Stimulated activated CD4-positive, alpha-beta T cell treated with anti-CD3 and anti-CD28 coated beads, Interleukin-4, amount 100 ng/mL, for 24 hours (primary cell): Measurements from ENCODE around the gene ANKH.

Experiments
- DNase-seq: peaks from one replicate; pipeline ENCODE4 v3.0.0-alpha.2; 2020

Gene ANKH

DNA sequence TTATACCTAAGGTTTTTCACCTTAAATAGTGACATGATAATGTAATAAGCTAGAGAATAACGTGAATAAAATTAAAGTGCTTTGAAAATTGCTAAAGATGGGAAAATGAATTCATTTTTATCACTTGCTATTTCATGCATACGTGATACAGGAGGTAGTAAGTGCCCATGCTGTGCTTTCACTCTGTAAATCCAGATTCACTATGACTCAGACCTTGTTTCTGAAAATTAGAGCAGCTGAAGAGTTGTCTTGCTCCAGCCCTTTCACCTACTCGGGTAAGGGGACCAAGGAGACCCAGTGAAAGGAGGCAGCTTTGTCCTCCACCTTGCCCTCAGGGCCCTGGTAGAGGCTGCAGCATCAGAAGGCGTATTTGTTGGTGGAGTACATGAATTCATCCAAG lies 87.9 kb downstream of the ANKH start:
- DNase-seq = no peak

DNA sequence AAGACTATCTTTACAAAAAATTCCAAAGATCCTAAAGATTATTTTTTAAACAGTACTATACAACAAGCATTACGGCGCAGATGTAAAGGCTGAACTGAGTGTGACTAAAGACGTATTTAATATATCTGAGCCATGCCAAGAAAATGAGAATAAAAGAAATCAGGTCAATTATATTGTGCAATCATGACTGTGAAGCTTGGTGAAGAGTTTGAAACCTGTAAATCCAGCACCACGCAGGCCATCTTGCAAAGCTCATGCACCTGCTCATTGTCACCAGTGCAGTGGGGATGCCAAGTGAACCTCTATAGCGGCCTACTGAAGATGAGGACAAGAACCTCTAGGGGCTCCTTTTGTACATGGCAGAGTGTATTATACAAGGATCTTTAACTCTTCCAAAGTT lies 89.0 kb downstream of the ANKH start:
- DNase-seq = no peak

DNA sequence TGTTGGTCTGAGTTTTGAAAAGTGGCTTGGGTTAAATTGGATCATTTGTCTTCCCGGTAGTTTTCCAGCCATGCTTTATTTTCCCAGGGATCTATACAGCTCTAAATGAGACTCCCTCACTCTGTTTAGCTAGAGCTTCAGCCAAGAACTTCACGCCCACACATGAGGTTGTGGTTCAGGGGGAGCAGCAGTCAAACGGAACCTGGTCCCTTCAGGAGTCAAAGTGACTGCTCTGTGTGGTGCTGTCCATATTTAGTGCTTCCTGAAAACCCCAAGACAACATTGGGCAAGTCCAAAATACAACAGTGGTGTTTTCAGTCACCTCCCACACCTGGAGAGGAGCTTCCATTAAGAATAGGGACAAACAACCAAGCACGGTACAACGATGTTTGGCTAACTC lies 90.5 kb downstream of the ANKH start:
- DNase-seq = no peak

DNA sequence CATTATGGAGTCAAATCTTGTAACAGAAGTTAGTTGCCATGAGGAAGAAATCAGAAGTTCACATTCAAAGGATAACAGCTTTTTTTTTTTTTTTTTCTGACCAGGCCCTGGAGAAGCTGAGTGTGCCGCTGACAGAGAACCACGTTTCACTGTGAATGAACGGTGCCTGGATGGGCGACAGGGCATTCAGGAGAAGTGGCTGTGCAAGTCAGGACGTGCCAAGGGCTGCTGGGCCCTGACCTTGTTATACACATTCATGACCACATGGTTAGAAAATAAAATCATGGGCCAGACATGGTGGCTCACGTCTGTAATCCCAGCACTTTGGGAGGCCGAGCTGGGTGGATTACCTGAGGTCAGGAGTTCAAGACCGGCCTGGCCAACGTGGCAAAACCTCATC lies 91.6 kb downstream of the ANKH start:
- no peak for DNase-seq

DNA sequence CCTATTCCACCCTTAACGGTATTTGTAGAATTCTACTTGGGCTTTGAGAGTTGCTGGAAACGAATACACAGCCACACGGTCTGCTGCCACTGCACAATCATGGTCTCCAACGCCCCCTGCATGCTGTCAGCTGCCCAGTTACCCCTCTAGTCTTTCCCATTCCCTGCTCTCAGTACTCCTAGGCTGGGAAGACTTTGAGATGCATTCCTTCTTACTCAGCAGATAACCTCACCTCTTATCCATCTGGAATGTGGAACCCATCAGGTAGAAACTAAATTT lies 92.8 kb downstream of the ANKH start:
- no peak for DNase-seq

DNA sequence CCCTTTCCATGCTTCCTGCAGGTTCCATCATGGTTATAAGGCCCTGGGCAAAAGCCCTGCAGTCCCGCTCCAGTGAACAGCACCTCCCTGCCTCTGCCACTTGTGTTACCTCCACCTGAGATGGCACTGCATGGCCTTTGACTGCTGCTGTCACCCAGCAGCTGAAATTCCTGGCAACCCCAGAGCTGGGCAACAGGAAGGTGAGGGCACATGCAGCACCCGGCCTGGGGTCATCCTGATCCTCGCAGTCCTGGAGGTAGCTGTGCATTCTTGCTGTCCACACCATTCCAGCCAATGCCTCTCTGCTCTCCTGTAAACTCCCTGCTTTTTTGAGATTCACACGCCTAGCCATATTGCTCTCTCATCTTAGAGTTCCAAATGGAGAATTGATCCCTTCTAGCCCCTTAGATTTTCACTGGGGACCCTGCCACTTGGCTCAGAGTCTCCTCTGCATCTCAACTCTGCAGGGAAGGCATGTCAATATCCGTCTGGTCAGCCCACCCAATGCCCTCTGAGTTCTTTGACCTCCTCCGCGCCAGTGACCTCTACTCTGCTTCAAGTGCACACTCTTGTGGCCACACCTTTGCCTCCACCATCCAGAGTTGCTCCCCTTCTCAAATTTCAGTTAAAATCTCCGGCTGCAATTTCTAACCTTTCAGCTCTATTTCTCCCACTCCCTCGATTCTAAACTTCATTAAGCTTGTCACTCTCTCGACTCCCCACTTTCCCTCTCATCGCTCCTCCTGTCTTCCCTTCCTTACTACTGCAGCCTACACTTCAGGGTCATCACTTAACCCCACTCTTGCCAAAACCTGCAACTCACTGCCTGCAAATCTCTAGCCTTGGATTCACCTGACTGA lies 93.4 kb downstream of the ANKH start:
- DNase-seq = no peak

DNA sequence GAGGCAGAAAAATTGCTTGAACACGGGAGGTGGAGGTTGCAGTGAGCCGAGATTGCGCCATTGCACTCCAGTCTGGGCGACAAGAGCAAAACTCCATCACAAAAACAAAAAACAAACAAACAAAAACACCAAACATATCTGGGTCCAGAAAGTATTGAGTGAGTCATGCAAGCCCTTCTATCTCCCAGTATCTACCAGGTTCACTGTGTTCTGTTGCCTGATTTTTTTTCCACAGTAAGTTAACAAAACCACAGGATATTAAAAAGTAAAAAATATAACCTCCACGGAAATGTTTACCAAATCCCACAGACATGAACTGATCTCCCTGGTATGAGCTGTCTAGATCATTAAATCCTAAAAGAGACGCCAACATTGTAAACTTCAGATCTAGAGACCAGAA lies 94.4 kb downstream of the ANKH start:
- DNase-seq = no peak

DNA sequence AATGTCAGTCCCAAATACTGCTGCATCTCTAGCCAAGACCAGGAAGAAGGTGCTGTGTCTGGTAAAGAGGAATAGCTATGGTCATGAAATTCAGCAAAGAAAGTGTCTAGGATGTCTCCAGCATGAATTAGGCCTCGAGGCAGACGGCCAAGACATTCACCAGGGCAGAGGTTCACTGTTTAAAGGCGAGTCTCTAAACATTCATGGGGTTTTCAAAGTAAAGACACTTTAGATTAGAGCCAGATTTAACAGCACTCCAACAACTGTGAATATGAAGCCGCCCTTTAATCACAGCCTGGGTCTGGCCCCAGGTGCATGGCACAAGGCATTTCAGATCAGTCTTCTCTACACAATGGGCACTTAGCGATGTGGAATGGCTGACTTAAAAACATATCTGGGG lies 95.0 kb downstream of the ANKH start:
- no peak for DNase-seq

DNA sequence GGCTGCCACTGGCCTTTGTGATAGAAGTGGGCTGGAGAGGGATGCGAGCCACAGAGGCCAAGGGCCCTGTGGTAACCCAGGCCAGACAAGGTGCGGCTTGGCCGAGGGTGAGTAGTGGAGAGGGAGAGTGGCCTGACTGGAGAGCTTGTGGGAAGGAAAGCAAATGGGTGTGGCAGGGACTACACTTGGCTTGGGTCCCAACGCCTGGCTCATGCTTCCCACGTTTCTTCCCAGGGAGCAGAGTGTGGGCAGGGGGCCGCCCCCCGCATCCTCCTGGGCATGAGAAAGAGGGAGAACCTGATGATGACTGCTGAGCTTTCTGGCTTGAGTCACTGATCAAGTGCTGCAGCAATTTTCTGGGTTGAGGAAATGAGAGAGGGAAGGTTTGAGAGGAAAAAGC lies 95.7 kb downstream of the ANKH start:
- DNase-seq = no peak

DNA sequence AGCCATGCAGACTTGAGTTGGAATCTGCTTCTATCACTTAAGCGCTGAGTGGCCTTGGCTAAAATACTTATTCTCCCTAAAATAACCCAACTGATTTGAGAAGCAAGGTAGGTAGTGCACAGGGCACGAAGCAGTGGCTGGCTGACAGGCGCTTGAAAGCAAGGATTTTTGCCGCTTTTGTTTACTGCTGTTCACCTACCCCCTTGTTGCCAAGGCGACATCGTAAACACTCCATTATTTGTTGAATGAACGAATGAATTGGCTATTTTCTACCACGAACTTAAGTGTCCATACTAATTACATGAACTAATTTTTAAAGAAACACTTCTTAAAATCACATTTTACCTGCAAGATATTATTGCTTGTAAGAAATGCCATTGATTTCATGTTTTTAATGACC lies 98.0 kb downstream of the ANKH start:
- DNase-seq = no peak

DNA sequence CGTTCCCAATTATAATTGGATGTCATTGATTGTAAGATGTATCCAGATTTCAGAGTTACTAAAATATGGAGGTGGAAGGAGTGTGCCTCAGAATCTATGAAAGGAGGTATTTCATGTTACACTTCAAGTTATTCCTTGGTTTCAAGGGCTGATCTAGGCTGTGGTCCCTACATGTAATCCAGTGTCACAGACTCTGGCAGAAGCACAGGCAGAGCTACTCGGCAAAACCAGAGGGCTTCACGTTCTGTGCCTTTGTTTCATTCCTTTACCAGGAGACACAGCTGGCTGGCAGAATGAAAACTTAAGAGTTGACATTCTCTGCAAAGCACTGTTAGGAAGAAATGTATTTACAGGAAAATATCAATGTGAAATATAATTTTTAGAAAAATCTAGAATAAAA lies 99.6 kb downstream of the ANKH start:
- DNase-seq = no peak

DNA sequence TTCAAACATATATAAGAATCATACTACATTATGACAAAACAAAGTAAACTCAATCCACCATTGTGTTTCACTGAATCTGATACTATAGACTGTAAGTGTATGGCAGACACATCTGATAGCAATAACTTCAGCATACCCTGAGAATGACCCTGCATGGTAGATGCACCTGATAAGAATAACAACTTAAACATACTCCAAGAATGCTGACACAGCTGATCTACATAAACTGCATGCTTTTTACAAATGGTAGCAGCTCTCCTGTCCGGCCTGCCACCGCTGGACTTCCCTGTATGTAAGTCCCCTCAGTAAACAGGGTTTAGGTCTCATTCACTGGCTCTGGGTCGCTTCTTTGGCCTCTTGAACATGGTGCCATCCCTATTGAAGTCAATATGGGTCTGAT lies 100.4 kb downstream of the ANKH start:
- no peak for DNase-seq

DNA sequence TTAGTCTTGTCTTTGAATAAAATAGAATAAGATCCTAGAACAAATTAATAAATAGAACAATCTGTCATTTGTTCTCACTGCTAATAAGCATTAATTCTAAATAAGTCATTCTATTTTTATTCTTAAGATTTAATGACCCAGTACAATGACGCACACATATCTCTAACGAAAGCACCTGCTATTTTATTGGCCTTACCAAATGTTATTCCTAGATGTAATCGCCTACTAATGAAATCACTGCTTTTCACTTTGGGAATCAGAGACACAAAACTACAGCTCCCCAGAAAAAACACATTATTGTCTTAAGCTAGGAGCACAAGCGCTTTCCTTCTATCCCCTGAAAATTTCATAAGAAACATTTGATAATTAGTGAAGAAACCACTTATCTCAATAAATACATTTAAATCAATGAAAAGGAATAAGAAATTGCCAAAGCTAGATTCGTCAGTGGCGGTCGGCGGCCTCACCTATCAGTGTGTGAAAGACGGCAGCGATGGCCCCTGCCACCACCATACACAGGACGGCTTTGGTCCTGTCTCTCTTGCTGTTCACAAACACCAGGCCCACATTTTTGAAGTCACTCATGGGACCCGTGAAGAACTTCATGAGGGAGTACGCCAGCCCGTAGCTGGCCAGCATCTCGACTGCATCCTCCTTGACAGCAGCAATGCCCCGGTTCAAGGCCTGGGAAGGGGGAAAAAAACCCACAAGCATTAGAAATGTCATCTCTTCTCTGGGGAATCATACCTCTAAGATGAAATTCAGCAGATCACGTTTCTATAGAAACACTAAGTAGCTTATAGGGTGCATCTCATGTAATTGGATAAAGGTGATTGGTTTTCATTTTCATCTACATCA lies 102.8 kb downstream of the ANKH start:
- no peak for DNase-seq

DNA sequence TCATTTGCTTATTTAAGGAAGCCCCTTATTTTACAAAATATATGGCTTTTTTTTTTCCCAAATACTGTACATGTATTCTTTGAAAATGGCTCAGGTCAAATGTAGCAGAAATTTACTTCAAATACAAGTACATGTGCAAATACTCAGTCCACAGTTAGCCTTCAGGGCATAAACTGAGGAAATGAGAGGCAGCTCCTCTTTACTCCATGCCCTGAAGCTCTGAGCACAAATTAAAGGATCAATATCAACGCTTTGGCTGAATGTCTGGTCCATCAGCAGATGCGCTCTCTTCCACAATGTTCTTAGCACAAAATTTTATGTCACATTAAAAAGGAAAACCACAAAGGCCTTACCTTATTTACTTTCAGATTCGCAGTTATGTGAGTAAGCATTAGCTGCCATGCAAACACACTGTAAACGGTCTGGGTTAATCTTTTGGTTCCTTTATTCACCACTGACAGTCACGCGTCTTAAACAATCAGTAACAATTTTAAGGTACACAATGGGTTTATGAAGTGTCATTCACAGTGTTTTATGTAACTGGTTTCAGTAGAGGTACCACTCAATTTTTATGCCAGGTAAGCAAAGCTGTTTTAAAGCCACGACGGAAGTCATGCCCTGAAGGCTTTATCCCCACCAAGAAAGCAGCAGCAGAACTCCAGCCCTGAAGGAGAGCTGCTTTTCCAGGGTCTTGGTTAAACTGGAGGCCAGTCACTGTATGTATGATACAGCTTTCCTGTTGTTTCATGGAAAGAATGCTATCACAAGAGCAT lies 103.7 kb downstream of the ANKH start:
- DNase-seq = no peak

DNA sequence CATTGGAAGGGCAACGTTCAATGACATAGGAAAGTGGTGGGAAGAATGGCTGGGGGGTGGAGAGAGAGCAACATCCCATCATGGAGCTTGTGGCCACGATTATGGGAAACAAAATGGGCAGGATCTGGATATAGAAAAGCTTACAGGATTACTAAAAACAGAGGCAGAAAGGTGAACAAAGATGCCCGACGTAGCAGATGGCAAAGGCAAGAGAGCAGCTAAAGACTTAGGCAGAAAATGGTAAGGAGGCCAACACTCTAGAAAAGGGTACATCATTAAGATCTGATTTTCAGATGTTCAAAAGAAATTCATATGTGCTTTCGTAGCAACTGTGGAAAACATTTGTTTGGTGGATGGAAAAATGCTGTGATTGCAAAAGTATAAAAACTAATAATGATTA lies 104.5 kb downstream of the ANKH start:
- no peak for DNase-seq

DNA sequence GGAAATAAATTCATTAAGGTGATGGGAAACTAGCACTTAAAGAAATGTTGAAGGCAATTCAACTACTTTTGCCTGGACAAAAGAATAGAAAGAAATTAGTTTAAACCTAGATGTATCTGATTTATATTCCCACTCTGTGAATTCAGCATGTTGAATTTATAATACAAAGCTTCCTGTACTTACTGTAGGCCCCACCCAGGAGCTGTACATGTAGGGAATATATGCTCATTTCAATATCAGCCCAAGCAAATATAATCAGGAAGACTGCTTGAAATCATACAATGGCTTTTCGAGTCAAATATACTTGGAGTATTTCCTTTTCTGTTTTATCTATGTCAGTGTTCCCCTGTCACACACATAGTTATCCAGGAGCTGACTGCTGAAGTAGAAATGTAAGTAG lies 105.0 kb downstream of the ANKH start:
- no peak for DNase-seq

DNA sequence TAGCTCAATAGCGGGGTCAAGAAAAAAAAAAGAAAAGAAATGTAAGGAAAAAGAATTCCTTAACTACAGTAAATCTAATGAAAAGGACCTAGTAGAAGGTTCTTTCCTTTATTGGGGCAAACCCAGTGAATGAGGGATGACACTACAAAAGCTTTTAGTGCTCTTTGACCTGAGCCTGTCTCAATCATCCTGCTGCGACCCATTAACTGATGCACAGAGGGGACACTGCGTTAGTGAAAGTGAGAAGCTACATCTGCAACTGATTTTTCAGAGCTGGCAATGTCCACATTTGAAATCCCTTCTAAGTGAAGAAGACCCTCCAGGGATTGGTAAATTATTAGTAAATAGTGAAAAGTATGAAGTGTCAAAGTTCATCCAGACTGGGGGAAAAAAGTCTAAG lies 106.0 kb downstream of the ANKH start:
- no peak for DNase-seq

DNA sequence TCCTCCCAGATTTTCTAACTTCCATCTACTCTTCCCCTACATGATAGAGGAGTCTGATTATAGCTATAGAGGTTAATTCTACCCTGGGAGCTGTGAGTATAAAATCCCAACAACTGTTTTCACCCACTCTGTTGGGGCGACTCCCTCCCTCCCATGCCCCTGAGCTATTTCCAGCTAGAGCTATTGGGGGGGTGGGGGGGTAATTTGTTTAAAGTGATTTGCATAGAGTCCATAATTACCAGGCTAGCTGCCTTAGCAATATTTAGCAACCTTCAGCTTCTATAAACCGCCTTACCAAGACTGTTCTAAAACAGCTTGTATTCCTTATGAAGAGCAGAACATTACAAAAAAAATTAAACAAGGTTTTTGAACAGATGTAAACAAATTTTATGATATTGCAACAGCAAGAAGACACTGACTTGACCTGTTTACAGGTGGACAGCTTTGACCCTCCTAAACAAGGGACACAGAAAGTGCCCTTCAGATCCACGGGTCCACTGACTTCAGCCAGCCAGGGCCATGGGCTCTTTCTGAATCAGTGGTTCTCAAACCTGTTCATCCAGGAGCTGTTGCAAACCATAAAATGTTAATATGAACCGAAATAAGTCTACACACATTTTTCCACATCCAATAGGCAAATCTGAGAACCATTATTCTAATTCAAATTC lies 108.9 kb downstream of the ANKH start:
- DNase-seq = no peak

DNA sequence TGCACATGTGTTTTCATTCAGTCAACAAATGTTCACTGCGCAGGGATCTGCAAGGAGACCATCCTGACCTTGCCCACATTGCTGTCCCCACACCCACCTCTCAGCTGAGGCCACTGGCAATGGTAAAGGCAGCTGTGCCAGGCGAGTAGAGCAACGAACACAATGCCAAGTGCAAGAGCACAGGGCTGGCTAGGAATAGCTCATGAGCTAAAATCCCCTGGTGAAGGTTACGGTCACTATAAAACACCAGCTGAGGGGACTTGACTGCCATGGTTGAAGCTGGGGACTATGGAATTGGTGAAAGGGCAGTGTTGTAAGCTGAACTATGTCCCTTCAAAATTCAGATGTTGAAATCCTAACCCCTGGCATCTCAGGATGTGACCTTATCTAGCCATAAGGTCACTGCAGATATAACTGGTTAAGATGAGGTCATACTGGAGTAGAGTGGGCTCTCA lies 111.0 kb downstream of the ANKH start:
- no peak for DNase-seq

DNA sequence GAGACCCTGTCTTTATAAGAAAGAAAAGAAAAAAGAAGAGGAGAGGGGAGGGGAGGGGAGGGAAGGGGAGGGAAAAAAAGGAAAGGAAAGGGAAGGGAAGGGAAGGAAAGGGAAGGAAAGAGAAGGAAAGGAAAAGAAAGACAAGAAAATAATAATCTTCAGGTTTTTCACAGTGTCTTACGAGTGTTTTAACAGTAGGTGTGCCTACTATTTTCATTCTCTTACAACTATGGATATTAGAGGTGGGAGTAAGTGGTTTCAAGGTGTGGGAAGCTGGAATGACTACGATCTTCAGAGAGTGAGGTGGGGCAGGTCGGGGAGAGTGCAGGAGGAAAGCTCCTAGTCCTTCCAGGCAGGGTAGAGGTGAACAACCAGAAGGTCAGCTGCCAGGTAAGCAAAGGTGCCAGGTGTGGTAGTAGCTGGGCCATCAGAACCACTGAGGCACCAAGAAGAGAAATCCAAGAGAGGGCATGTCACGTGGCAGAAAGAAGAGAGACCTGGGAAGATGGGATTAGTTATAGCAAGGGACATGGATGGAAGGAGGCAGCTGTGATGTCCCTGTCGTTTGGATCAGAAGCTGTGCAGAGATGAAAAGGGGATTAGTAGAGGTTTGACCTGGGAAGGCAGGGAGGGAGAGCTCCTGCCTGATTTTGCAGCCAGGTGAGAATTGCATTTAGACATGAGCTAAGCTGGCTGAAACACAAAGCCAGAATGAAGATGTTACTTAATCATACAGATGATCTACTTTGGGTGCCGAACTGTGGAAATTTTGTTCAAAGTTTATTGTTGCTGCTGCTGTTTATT lies 111.6 kb downstream of the ANKH start:
- DNase-seq = no peak

DNA sequence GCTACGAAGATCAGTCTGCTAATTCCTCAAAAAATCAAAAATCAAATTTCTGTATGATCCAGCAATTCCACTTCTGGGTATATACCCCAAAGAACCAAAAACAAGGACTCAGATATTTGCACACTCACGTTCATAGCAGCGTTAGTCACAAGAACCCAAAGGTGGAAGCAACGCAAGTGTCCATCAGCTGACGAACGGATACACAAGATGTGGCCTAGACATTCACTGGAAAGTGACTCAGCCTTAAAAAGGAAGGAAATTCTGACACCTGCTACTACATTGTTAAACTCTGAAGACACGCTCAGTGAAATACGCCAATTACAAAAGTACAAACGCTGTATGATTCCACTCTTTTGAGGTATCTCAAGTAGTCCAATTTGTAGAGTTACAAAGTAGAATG lies 113.7 kb downstream of the ANKH start:
- DNase-seq = no peak

DNA sequence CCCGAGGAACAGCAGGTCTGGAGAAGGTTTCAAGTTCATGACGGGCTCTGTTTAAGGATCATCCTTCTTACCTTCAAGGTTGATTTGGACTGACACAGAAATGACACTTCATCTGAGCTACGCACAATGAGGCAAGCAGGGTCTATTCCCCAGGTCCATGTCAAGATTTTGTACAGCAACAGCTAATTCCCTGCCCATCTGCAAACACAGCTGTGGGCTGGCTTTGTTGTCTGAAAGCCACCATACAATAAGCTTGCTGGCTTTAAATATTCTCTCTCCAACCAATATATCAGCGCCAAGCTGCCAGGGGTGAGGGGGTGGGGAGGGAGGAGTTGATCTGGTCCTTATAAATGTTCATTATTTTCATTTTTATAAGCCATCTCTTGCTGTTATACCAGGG lies 115.1 kb downstream of the ANKH start:
- no peak for DNase-seq
